Right lobe of liver (tissue), 4 donors: ENCODE results near the gene LRRC28.

Experiments used
- POLR2A ChIP-seq: fragments of 450-650 bp; IDR thresholded peaks from one replicate; pipeline ENCODE4 v1.6.1; 2017; ENCODE audit warnings: antibody characterized with exemption, mild to moderate bottlenecking
- TF ChIP-seq, protein P1 (sequence below), 4 donors: fragments of 200-600 bp in 3 of 4; fragments of 450-650 bp in 1 of 4; IDR thresholded peaks; one replicate each; pipeline versions ENCODE4 v1.5.1 to v1.8.0; 2016 to 2022; ENCODE audit warnings: antibody characterized with exemption in 4 of 4, mild to moderate bottlenecking in 2 of 4
- donor health status: DM: no; HTN: no; CAD: no.
- donor health status: DM: no; HTN: no; CAD: no.
- donor health status: DM: no; HTN: yes; CAD: no.

DNA sequence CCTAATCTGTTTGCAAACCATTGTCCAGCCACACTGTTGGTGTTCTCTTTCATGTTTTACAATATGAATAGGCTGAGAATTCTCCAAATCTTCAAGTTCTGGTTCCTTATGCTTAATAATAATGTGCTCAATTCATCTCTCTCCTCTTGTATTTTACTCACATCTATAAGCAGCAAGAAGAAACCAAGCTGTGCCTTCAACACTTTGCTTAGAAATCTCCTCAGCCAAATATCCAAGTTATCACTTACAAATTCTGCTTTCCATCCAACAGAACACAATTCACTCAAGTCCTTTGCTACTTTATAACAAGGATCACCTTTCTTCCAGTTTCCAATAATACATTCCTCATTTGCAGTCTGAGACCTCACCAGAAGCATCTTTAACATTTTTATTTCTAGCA is 117.5 kb downstream of the LRRC28 start:
- TF ChIP-seq, protein P1, sequence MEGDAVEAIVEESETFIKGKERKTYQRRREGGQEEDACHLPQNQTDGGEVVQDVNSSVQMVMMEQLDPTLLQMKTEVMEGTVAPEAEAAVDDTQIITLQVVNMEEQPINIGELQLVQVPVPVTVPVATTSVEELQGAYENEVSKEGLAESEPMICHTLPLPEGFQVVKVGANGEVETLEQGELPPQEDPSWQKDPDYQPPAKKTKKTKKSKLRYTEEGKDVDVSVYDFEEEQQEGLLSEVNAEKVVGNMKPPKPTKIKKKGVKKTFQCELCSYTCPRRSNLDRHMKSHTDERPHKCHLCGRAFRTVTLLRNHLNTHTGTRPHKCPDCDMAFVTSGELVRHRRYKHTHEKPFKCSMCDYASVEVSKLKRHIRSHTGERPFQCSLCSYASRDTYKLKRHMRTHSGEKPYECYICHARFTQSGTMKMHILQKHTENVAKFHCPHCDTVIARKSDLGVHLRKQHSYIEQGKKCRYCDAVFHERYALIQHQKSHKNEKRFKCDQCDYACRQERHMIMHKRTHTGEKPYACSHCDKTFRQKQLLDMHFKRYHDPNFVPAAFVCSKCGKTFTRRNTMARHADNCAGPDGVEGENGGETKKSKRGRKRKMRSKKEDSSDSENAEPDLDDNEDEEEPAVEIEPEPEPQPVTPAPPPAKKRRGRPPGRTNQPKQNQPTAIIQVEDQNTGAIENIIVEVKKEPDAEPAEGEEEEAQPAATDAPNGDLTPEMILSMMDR (IDR thresholded peaks at IDR 0.05) = no peak
- TF ChIP-seq POLR2A = no peak
